Hepatocyte (in vitro differentiated cells): ENCODE measurements around the gene KCNN3. TPM values are rescaled to one million over a fixed set of nuclear protein-coding genes. Genes with fewer than 3 reads are reported as not detected.

Experiments
- DNase-seq: peaks from one replicate; pipeline ENCODE4 v3.0.0-alpha.2; 2016; ENCODE audit warnings: low spot score
- H2AFZ ChIP-seq: fragments of 200-600 bp; sonication (generic); 2 replicates; pipeline ENCODE4 v1.6.0; 2016; ENCODE audit warnings: antibody characterized with exemption, mild to moderate bottlenecking
- H3K27ac ChIP-seq: fragments of 200-600 bp; sonication (generic); 2 replicates; pipeline ENCODE4 v1.5.1; 2016; ENCODE audit warnings: mild to moderate bottlenecking
- H3K27me3 ChIP-seq: fragments of 200-600 bp; sonication (generic); 2 replicates; pipeline ENCODE4 v1.6.1; 2016
- H3K36me3 ChIP-seq: fragments of 200-600 bp; sonication (generic); replicated peaks from 2 replicates; pipeline ENCODE4 v1.5.1; 2016; ENCODE audit warnings: low read depth; ENCODE audit not compliant: insufficient read depth
- H3K4me1 ChIP-seq: fragments of 200-600 bp; sonication (generic); 2 replicates; pipeline ENCODE4 v1.5.1; 2016; ENCODE audit warnings: mild to moderate bottlenecking, moderate library complexity; ENCODE audit not compliant: insufficient read depth
- H3K4me2 ChIP-seq: fragments of 200-600 bp; sonication (generic); 2 replicates; pipeline ENCODE4 v1.6.0; 2016
- H3K4me3 ChIP-seq: fragments of 200-600 bp; sonication (generic); 2 replicates; pipeline ENCODE4 v1.5.1; 2016; ENCODE audit warnings: mild to moderate bottlenecking
- H3K79me2 ChIP-seq: fragments of 200-600 bp; sonication (generic); 2 replicates; pipeline ENCODE4 v1.6.0; 2017; ENCODE audit warnings: mild to moderate bottlenecking
- H3K9me2 ChIP-seq: fragments of 200-600 bp; sonication (generic); replicated peaks from 2 replicates; pipeline ENCODE4 v1.6.0; 2017; ENCODE audit warnings: mild to moderate bottlenecking; ENCODE audit not compliant: insufficient read depth
- H3K9me3 ChIP-seq: fragments of 200-600 bp; sonication (generic); 2 replicates; pipeline ENCODE4 v1.5.1; 2016; ENCODE audit warnings: low read depth, mild to moderate bottlenecking
- H4K20me1 ChIP-seq: fragments of 200-600 bp; sonication (generic); 2 replicates; pipeline ENCODE4 v1.6.0; 2016; ENCODE audit warnings: mild to moderate bottlenecking; ENCODE audit not compliant: insufficient read depth, poor library complexity, severe bottlenecking
- CTCF ChIP-seq: fragments of 200-600 bp; sonication (generic); IDR thresholded peaks from 2 replicates; pipeline ENCODE4 v1.5.1; 2016; ENCODE audit warnings: antibody characterized with exemption, mild to moderate bottlenecking; ENCODE audit not compliant: poor library complexity
- EZH2 ChIP-seq: fragments of 200-600 bp; sonication (generic); IDR thresholded peaks from 2 replicates; pipeline ENCODE4 v1.6.1; 2016; ENCODE audit warnings: antibody characterized with exemption, mild to moderate bottlenecking, borderline replicate concordance
- EZH2phosphoT487 ChIP-seq: fragments of 200-600 bp; sonication (generic); IDR thresholded peaks from one replicate; pipeline ENCODE4 v1.6.1; 2018; ENCODE audit warnings: antibody characterized with exemption, mild to moderate bottlenecking, low read depth, moderate library complexity; ENCODE audit not compliant: unreplicated experiment, severe bottlenecking
- WGBS: methylation state at CpG from one replicate; pipeline ENCODE4 v1.1.6; 2016; ENCODE audit warnings: low lambda C conversion rate; ENCODE audit errors: missing lambda C conversion rate; 5-methylcytosine and 5-hydroxymethylcytosine counted together
- polyA plus RNA-seq: library from polyadenylated mRNA; unstranded; fragments of >200 nt; fragmentation: Nextera tagmentation; extraction: Ambion mirVana; gene quantifications from 2 replicates; pipeline ENCODE4 v1.2.1, GENCODE V29; 2016
- total RNA-seq: library from RNA; depleted of rRNA; stranded (reverse); fragments of >200 nt; gene quantifications from 2 replicates; pipeline ENCODE4 v1.2.3, GENCODE V29; 2014

KCNN3 gene
- total and polyA plus RNA-seq, 2 experiments from 2014 or later = 0.56 to 0.67 TPM

GRCh38 chr1:154698320-154699096 is 171.6 kb downstream of the KCNN3 start:
- Histone ChIP-seq H3K4me3 (no peak overlapping the region), H3K9me3 (no peaks in the 10 kb centered on the region), H3K9me2 (no peaks in the 10 kb centered on the region), H4K20me1 (no peaks in the 10 kb centered on the region), H3K36me3 (no peaks in the 10 kb centered on the region), H3K27ac (peak overlapping the region; percentile 46), H3K4me2 (no peak overlapping the region), H3K27me3 (peaks cover 14% of the 10 kb centered on the region), H3K79me2 (no peaks in the 10 kb centered on the region), H3K4me1 (no peaks in the 10 kb centered on the region), H2AFZ (no peak overlapping the region)
- 94% methylated on average over 4 of the region's 4 CpGs for WGBS
- no peak for TF ChIP-seq EZH2
- no peak for TF ChIP-seq CTCF
- DNase-seq = peak; percentile 66

GRCh38 chr1:154697710-154698109 is 172.4 kb downstream of the KCNN3 start:
- TF ChIP-seq CTCF = no peak
- H3K9me3 ChIP-seq = no peaks in the 10 kb centered on the region
- H3K27me3 ChIP-seq = peaks cover 11% of the 10 kb centered on the region
- H3K4me3 ChIP-seq = no peak overlapping the region
- H3K9me2 ChIP-seq = no peaks in the 10 kb centered on the region
- H3K79me2 ChIP-seq = no peaks in the 10 kb centered on the region
- no peak overlapping the region for H2AFZ ChIP-seq
- H3K36me3 ChIP-seq = no peaks in the 10 kb centered on the region
- H3K4me2 ChIP-seq = no peak overlapping the region
- peak overlapping the region; percentile 46 for H3K27ac ChIP-seq
- no peak for DNase-seq
- no peaks in the 10 kb centered on the region for H4K20me1 ChIP-seq
- H3K4me1 ChIP-seq = no peaks in the 10 kb centered on the region

- Histone ChIP-seq H3K79me2 (no peaks in the 10 kb centered on the region), H3K9me3 (no peaks in the 10 kb centered on the region), H3K27ac (no peak overlapping the region), H4K20me1 (no peaks in the 10 kb centered on the region), H3K36me3 (no peaks in the 10 kb centered on the region), H3K27me3 (peaks cover 11% of the 10 kb centered on the region), H3K4me2 (no peak overlapping the region), H2AFZ (no peak overlapping the region), H3K4me1 (no peaks in the 10 kb centered on the region), H3K4me3 (no peak overlapping the region), H3K9me2 (no peaks in the 10 kb centered on the region)
- DNase-seq = no peak
- TF ChIP-seq EZH2phosphoT487 = no peak
- no peak for TF ChIP-seq CTCF
- TF ChIP-seq EZH2 = no peak
- 69% methylated on average over 4 of the region's 4 CpGs for WGBS
Measured at GRCh38 chr1:154696456-154696855, 173.6 kb downstream of the KCNN3 start.

- Histone ChIP-seq H3K79me2 (no peaks in the 10 kb centered on the region), H3K4me3 (no peak overlapping the region), H3K4me1 (no peaks in the 10 kb centered on the region), H3K4me2 (no peak overlapping the region), H4K20me1 (no peaks in the 10 kb centered on the region), H3K9me2 (no peaks in the 10 kb centered on the region), H3K36me3 (no peaks in the 10 kb centered on the region), H3K27ac (no peak overlapping the region), H2AFZ (no peak overlapping the region), H3K9me3 (no peaks in the 10 kb centered on the region), H3K27me3 (peaks cover 11% of the 10 kb centered on the region)
- TF ChIP-seq EZH2phosphoT487 (no peak), EZH2 (no peak), CTCF (peak; percentile 33)
- WGBS = 60% methylated on average over 2 of the region's 2 CpGs
- no peak for DNase-seq
Measured at GRCh38 chr1:154695985-154696384, 174.1 kb downstream of the KCNN3 start.
